ENCODE data around the gene DHPS.
A peak's percentile ranks its signal among the peaks of the same experiment; 100 is the strongest.

The DHPS gene

GRCh38 chr19:12641456-12641855 lies 40.2 kb downstream of the DHPS start:
- DNase-seq (ENCODE audit: low read depth, low spot score), result no peak
- TF ChIP-seq CTCF (IDR thresholded peaks at IDR 0.05; ENCODE audit: low read depth, low read length), result no peak
- in situ Hi-C loops (cut with HindIII; ENCODE audit: low sequenced_read_pairs), result no loop called here
- no peak overlapping the region for H3K4me3 ChIP-seq (ENCODE audit: low read depth, low read length)

DNA sequence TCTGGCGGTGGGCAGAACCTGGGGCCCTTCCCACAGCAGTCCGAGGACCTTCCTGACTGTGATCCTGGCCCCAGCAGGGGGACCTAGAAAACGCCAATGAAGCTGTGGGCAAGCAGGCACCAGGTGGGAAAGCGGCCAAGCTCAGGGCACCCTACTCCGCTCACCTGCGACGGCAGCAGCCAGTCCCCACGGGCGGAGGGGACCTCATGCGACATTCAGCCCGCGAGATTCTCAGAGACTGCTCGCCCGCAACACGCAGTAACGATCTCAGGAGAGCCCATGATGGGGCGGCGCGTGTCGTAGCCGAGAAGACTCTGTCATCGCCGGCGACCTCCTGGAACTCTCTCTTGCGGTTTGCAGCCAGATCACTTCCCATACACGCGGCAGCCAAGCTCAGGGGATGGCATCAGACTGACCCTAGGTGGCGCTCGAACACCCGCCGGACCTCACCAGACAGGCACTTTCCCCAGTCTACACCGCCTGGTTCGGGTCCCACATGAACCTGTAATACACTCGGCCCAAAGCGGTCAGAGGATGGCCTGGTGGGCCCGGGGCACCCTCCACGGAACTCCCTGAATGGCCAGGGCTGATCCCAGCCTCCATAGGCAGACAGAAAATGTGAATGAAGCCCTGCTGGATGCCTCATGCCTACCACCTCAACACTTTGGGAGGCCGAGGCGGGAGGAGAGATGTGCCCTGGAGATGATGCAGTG lies 41.6 kb downstream of the DHPS start:
- H3K4me3 ChIP-seq (ENCODE audit: low read depth, low read length), result no peak overlapping the region
- DNase-seq (ENCODE audit: low read depth, low spot score), result peak; percentile 71
- TF ChIP-seq CTCF (IDR thresholded peaks at IDR 0.05; ENCODE audit: low read depth, low read length), result peak; percentile 76
- in situ Hi-C loops (cut with HindIII; ENCODE audit: low sequenced_read_pairs), result no loop called here

DNA sequence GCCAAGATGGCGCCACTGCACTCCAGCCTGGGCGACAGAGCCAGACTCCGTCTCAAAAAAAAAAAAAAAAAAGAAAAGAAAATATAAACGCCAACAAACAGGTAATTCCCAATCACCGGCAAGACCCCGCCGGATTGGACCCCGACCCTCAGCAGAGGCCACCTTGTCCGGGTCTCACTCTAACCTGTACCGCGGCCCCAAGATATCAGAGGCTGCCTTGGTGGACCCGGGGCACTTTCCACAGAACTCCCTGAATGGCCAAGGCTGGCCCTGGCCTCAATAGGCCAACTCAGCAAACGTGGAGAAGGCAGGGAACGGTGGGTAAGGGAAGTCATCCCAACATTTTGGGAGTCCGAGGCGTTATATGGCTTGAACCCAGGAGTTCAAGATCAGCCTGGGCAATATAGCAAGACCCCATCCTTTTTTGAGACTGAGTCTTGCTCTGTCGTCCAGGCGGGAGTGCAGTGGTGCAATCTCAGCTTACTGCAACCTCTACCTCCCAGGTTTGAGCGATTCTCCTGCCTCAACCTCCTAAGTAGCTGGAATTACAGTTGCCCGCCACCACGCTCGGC lies 43.0 kb downstream of the DHPS start:
- no peak overlapping the region for H3K4me3 ChIP-seq (ENCODE audit: low read depth, low read length)
- TF ChIP-seq CTCF (IDR thresholded peaks at IDR 0.05; ENCODE audit: low read depth, low read length), result no peak
- DNase-seq (ENCODE audit: low read depth, low spot score), result no peak
- in situ Hi-C loops (cut with HindIII; ENCODE audit: low sequenced_read_pairs), result no loop called here

GRCh38 chr19:12636631-12637030 lies 45.0 kb downstream of the DHPS start:
- no peak for DNase-seq (ENCODE audit: low read depth, low spot score)
- in situ Hi-C loops (cut with HindIII; ENCODE audit: low sequenced_read_pairs), result no loop called here
- no peak overlapping the region for H3K4me3 ChIP-seq (ENCODE audit: low read depth, low read length)
- no peak for TF ChIP-seq CTCF (IDR thresholded peaks at IDR 0.05; ENCODE audit: low read depth, low read length)

DNA sequence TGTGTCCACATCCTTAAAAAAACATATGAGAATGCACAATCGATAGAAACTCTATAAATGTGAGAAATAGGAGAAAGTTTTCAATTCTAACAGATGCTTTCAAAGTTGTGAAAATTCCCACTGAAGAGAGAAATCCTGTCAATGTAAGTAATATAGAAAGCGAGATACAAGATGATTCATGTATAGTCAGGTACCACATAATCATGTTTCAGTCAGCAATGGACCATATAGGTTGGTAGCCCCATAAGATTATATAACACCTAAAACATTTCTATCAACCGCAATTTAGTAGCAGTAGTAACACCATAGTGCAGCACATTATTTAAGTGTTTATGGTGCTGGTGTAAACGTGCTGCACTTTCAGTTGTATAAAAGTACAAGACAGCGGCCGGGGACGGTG lies 52.5 kb downstream of the DHPS start:
- TF ChIP-seq CTCF (IDR thresholded peaks at IDR 0.05; ENCODE audit: low read depth, low read length), result no peak
- in situ Hi-C loops (cut with HindIII; ENCODE audit: low sequenced_read_pairs), result no loop called here
- no peak for DNase-seq (ENCODE audit: low read depth, low spot score)
- H3K4me3 ChIP-seq (ENCODE audit: low read depth, low read length), result no peak overlapping the region

GRCh38 chr19:12628040-12629022 lies 53.3 kb downstream of the DHPS start:
- no peak overlapping the region for H3K4me3 ChIP-seq (ENCODE audit: low read depth, low read length)
- peak; percentile 30 for DNase-seq (ENCODE audit: low read depth, low spot score)
- in situ Hi-C loops (cut with HindIII; ENCODE audit: low sequenced_read_pairs), result no loop called here
- TF ChIP-seq CTCF (IDR thresholded peaks at IDR 0.05; ENCODE audit: low read depth, low read length), result no peak

Measured in astrocyte of the spinal cord (primary cell).